Measurements from ENCODE around the gene MARCHF2. TPM values are rescaled to one million over a fixed set of nuclear protein-coding genes. Genes with fewer than 3 reads are reported as not detected.

The MARCHF2 gene
- total RNA-seq, 6 experiments from 2014 or later: 23.5 to 30.2 (median 26.0) TPM

- peaks cover 83% of the 10 kb centered on the region for H3K4me1 Mint-ChIP-seq (ENCODE audit: low read depth)
- no peaks in the 10 kb centered on the region for H3K27me3 Mint-ChIP-seq (ENCODE audit: insufficient read depth)
- H3K36me3 Mint-ChIP-seq (ENCODE audit: low read depth): peaks cover 34% of the 10 kb centered on the region
- H3K27ac Mint-ChIP-seq: peak overlapping the region; percentile 94
- DNase-seq: peak; percentile 74
- H3K4me3 Mint-ChIP-seq: peak overlapping the region; percentile 87
- TF ChIP-seq CTCF (IDR thresholded peaks at IDR 0.05): no peak
- no peaks in the 10 kb centered on the region for H3K9me3 Mint-ChIP-seq
These were observed 46.6 kb downstream of the MARCHF2 start for GRCh38 chr19:8459520-8460270.

GRCh38 chr19:8460516-8461298, 47.6 kb downstream of the MARCHF2 start:
- peak overlapping the region; percentile 94 for H3K27ac Mint-ChIP-seq
- H3K4me3 Mint-ChIP-seq: peak overlapping the region; percentile 87
- peaks cover 41% of the 10 kb centered on the region for H3K36me3 Mint-ChIP-seq (ENCODE audit: low read depth)
- peaks cover 73% of the 10 kb centered on the region for H3K4me1 Mint-ChIP-seq (ENCODE audit: low read depth)
- H3K9me3 Mint-ChIP-seq: no peaks in the 10 kb centered on the region
- no peaks in the 10 kb centered on the region for H3K27me3 Mint-ChIP-seq (ENCODE audit: insufficient read depth)
- TF ChIP-seq CTCF (IDR thresholded peaks at IDR 0.05): no peak
- DNase-seq: no peak

GRCh38 chr19:8461376-8461775, 48.3 kb downstream of the MARCHF2 start:
- Mint-ChIP-seq H3K27me3 (ENCODE audit: insufficient read depth) (no peaks in the 10 kb centered on the region), H3K36me3 (ENCODE audit: low read depth) (peaks cover 43% of the 10 kb centered on the region), H3K4me3 (peak overlapping the region; percentile 15; the same call in 1 of the 2 replicates), H3K9me3 (no peaks in the 10 kb centered on the region), H3K4me1 (ENCODE audit: low read depth) (peaks cover 72% of the 10 kb centered on the region), H3K27ac (peak overlapping the region; percentile 49)
- no peak for DNase-seq
- no peak for TF ChIP-seq CTCF (IDR thresholded peaks at IDR 0.05)

- no peak for DNase-seq
- H3K4me3 Mint-ChIP-seq: no peak overlapping the region
- H3K4me1 Mint-ChIP-seq (ENCODE audit: low read depth): peaks cover 67% of the 10 kb centered on the region
- H3K27me3 Mint-ChIP-seq (ENCODE audit: insufficient read depth): no peaks in the 10 kb centered on the region
- no peak for TF ChIP-seq CTCF (IDR thresholded peaks at IDR 0.05)
- H3K36me3 Mint-ChIP-seq (ENCODE audit: low read depth): peaks cover 43% of the 10 kb centered on the region
- no peaks in the 10 kb centered on the region for H3K9me3 Mint-ChIP-seq
- H3K27ac Mint-ChIP-seq: no peak overlapping the region; the same call in 1 of the 2 replicates
These were observed 48.8 kb downstream of the MARCHF2 start for GRCh38 chr19:8461891-8462290.

GRCh38 chr19:8462571-8462970, 49.5 kb downstream of the MARCHF2 start:
- DNase-seq: no peak
- Mint-ChIP-seq H3K36me3 (ENCODE audit: low read depth) (peaks cover 49% of the 10 kb centered on the region), H3K27me3 (ENCODE audit: insufficient read depth) (no peaks in the 10 kb centered on the region), H3K27ac (no peak overlapping the region), H3K9me3 (no peaks in the 10 kb centered on the region), H3K4me3 (no peak overlapping the region), H3K4me1 (ENCODE audit: low read depth) (peaks cover 64% of the 10 kb centered on the region)
- TF ChIP-seq CTCF (IDR thresholded peaks at IDR 0.05): no peak

All from HFFc6 (cell line).